Left lung (tissue), 10 donors: ENCODE results near the gene C6orf15. TPM values are rescaled to one million over a fixed set of nuclear protein-coding genes. Genes with fewer than 3 reads are reported as not detected.
A peak's percentile ranks its signal among the peaks of the same experiment; 100 is the strongest.

ENCODE experiments used
- ATAC-seq: fragments of 200-7000 bp; cut with Tn5 transposase; one replicate; pipeline ENCODE4 v1.9.1; 2020; ENCODE audit warnings: moderate library complexity
- DNase-seq, 4 donors: peaks; one replicate each; pipeline ENCODE4 v3.0.0-alpha.2; 2013 to 2020
- H3K27ac ChIP-seq, 2 donors: fragments of 200-600 bp; sonication (generic) in 1 of 2; one replicate each; pipeline versions ENCODE4 v1.5.0 to v1.8.0; 2020 to 2021
- H3K27me3 ChIP-seq, 2 donors: fragments of 200-600 bp; sonication (generic) in 1 of 2; one replicate each; pipeline versions ENCODE4 v1.5.0 to v1.8.0; 2020 to 2021
- H3K36me3 ChIP-seq, 2 donors: fragments of 200-600 bp; sonication (generic) in 1 of 2; one replicate each; pipeline versions ENCODE4 v1.5.0 to v1.8.0; 2020 to 2021
- H3K4me1 ChIP-seq, 2 donors: fragments of 200-600 bp; one replicate each; pipeline ENCODE4 v1.8.0; 2021
- H3K4me3 ChIP-seq, 2 donors: fragments of 200-600 bp; sonication (generic) in 1 of 2; one replicate each; pipeline versions ENCODE4 v1.5.0 to v1.8.0; 2020 to 2021; ENCODE audit warnings: mild to moderate bottlenecking in 1 of 2
- H3K9me3 ChIP-seq, 2 donors: fragments of 200-600 bp; sonication (generic) in 1 of 2; one replicate each; pipeline versions ENCODE4 v1.5.0 to v1.8.0; 2020 to 2021
- intact Hi-C, 2 donors: fragments of 100-400 bp; cut with DNase I; formaldehyde crosslinking; loops; one replicate each; pipeline versions ENCODE4 v1.11.2 to v1.14.2; 2022
- polyA plus RNA-seq, 6 donors: library from polyadenylated mRNA; unstranded; fragments of 120-200 nt; gene quantifications; one replicate each; pipeline ENCODE4 v1.2.1, GENCODE V29; 2013; ENCODE audit not compliant: insufficient read length in 6 of 6
- total RNA-seq, 2 donors: library from RNA; stranded (reverse); fragmentation: NEBNext Ultra II Directional; extraction: Animal tissue kit (Norgen Biotek cat#: 25700); gene quantifications; one replicate each; pipeline ENCODE4 v1.2.1, GENCODE V29; 2021
- TF ChIP-seq, protein P1 (sequence below), 2 donors: fragments of 200-600 bp; sonication (generic) in 1 of 2; IDR thresholded peaks; one replicate each; pipeline versions ENCODE4 v1.5.0 to v1.8.0; 2021; ENCODE audit warnings: antibody characterized with exemption in 2 of 2
- donor health status: DM: no; HTN: yes; CAD: no.
- donor health status: DM: no; HTN: no; CAD: no.

The C6orf15 gene
- total and polyA plus RNA-seq, 8 donors, result not detected

DNA sequence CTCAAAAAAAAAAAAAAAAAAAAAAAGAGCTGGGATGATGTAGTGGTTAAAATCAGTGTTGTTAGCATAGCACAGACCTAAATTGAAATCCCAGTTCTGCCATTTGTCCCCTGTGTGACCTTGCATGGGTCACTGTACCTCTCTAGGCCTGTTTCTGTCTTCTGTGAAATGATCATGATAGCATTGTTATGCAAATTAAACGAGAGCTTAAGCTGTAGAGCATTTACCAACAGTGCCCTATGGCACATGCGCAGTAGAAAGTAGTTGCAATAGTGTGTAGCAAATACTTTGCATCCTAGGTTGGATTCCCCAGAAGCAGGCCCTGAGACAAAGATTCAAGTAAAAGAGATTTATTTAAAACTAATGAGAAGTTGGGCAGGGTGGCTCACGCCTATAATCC, 19.2 kb upstream of the C6orf15 start:
- no peak for DNase-seq
- no peaks in the 10 kb centered on the region for H3K36me3 ChIP-seq
- TF ChIP-seq, protein P1, sequence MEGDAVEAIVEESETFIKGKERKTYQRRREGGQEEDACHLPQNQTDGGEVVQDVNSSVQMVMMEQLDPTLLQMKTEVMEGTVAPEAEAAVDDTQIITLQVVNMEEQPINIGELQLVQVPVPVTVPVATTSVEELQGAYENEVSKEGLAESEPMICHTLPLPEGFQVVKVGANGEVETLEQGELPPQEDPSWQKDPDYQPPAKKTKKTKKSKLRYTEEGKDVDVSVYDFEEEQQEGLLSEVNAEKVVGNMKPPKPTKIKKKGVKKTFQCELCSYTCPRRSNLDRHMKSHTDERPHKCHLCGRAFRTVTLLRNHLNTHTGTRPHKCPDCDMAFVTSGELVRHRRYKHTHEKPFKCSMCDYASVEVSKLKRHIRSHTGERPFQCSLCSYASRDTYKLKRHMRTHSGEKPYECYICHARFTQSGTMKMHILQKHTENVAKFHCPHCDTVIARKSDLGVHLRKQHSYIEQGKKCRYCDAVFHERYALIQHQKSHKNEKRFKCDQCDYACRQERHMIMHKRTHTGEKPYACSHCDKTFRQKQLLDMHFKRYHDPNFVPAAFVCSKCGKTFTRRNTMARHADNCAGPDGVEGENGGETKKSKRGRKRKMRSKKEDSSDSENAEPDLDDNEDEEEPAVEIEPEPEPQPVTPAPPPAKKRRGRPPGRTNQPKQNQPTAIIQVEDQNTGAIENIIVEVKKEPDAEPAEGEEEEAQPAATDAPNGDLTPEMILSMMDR (IDR thresholded peaks at IDR 0.05), result no peak
- H3K27ac ChIP-seq, result no peak overlapping the region
- no peak for ATAC-seq
- H3K9me3 ChIP-seq, result no peaks in the 10 kb centered on the region
- intact Hi-C loops, result loop anchor here in 1 of 2 donors (10.0 kb wide), 1 partner anchor 63 kb away; no protein-coding TSS in a partner anchor
- no peak overlapping the region for H3K4me3 ChIP-seq
- no peaks in the 10 kb centered on the region for H3K4me1 ChIP-seq
- H3K27me3 ChIP-seq, result no peaks in the 10 kb centered on the region

DNA sequence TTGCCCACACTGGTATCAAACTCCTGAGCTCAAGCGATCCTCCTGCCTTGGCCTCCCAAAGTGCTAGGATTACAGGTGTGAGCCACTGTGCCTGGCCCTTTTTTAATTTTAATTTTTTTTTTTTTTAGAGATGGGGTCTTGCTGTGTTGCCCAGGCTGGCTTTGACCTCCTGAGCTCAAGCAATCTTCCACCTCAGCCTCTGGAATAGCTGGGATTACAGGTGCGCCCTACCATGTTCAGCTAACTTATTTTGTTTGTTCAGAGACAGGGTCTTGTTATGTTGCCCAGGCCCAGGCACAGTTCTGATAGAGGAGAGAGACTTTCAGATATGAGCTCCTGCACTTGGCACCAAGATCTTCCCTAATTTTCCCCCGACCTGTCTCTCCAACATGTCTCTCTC, 18.4 kb upstream of the C6orf15 start:
- H3K27ac ChIP-seq, result no peak overlapping the region
- H3K9me3 ChIP-seq, result no peaks in the 10 kb centered on the region
- H3K27me3 ChIP-seq, result no peaks in the 10 kb centered on the region
- H3K4me1 ChIP-seq, result no peaks in the 10 kb centered on the region
- H3K36me3 ChIP-seq, result no peaks in the 10 kb centered on the region
- TF ChIP-seq, protein P1 (IDR thresholded peaks at IDR 0.05), result no peak
- intact Hi-C loops, result loop anchor here in 1 of 2 donors (10.0 kb wide), 1 partner anchor 64 kb away; no protein-coding TSS in a partner anchor
- ATAC-seq (no peak), DNase-seq (no peak)
- H3K4me3 ChIP-seq, result no peak overlapping the region

DNA sequence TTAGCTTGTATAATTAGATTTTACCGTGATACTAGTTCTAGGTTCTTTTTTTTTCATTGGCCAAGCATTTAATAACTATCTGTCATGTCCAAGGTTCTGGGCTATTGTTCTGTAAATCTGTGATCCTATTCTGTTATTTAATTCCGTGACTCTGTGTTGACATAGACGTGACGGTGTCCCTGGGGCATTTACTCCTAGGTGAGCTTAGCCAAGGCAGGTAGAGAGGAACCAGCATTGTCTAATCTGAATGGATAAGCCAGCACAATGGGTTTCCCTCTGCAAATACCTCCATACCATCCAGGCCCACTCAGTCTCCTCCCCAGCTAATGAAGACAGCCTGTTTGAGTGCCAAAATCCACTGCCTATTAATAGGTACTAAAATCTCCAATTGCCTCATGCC, 16.8 kb upstream of the C6orf15 start:
- TF ChIP-seq, protein P1 (IDR thresholded peaks at IDR 0.05), result no peak
- ATAC-seq (no peak), DNase-seq (no peak)
- intact Hi-C loops, result no loop called here
- no peaks in the 10 kb centered on the region for H3K36me3 ChIP-seq
- no peak overlapping the region for H3K4me3 ChIP-seq
- peaks cover 0 to 11% of the 10 kb centered on the region in 2 donors for H3K4me1 ChIP-seq
- no peaks in the 10 kb centered on the region for H3K27me3 ChIP-seq
- no peaks in the 10 kb centered on the region for H3K9me3 ChIP-seq
- no peak overlapping the region for H3K27ac ChIP-seq

DNA sequence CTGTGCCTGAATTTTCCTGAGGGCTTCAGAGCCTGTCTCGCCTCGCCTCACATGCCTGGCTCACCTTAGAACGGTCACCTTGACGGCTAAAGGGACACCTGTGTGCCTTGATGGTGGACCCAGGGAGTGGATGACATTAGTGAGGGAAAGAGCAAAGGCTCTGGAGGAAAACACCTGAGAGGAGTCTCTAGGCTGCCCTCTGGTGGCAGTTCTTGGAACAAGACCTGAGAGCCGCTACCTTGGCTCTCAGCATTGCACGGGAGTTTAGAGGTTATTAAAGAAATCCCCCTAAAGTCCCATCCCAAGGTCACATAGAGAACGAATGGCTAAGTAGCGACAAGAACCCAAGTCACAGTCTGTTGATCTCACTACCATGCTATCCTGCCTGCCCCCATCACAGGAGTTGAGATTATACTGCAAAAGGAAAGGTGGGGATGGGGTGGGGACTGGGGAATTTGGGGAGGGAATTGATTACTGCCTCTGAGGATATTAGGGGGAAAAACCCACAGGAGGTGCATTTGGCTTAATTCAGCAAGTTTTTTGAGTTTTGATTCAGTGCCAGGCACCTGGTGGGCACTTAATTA, 15.8 kb upstream of the C6orf15 start:
- Histone ChIP-seq H3K9me3 (no peaks in the 10 kb centered on the region), H3K4me3 (no peak overlapping the region), H3K4me1 (peaks cover 0 to 13% of the 10 kb centered on the region in 2 donors), H3K36me3 (no peaks in the 10 kb centered on the region), H3K27ac (no peak overlapping the region), H3K27me3 (no peaks in the 10 kb centered on the region)
- ATAC-seq (peak; percentile 74), DNase-seq (peak in 2 of 4 donors; percentile 27 to 54)
- TF ChIP-seq, protein P1 (IDR thresholded peaks at IDR 0.05), result peak; percentile 87 to 90
- intact Hi-C loops, result no loop called here

DNA sequence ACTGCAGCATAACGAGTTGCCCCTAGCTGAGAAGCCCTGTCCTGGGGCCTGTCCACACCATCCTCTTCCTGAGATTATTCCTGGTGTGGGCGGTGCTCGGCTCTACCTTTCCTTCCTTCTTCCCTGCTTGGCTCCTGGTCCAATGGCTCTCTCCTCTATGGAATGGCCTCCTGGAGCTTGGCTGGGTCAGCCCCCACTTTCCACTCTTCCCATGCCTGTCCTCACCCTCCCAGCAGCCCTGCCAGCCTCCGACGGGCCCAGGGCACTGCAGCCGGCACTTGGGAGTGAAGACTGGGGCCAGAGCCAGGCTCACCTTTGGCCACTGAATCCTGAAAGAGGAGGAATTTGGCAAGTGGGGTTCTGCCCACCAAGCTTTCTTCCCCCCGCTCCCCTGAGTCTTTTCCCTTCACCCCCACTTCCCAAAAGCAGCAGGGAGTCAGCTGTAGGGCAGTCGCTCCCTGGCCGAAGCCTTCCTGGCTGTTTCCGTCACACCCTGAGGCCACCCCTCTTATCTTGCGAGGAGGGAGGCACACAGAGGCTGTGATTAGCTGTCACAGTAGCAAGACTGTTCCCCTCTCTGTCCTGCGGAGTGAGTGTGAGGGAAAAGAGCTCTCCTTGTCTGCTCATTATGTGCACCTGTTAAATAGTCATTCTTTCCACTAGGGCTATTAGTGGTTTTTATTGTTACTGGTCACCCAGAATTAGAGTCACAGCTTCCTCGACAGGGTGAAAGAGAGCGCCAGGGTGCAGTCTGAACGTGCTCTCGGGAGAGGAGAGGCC, 14.2 kb upstream of the C6orf15 start:
- ATAC-seq (no peak), DNase-seq (peak in 1 of 4 donors; percentile 52)
- H3K4me3 ChIP-seq, result no peak overlapping the region
- TF ChIP-seq, protein P1 (IDR thresholded peaks at IDR 0.05), result no peak
- H3K36me3 ChIP-seq, result no peaks in the 10 kb centered on the region
- intact Hi-C loops, result no loop called here
- no peaks in the 10 kb centered on the region for H3K9me3 ChIP-seq
- H3K4me1 ChIP-seq, result peaks cover 0 to 29% of the 10 kb centered on the region in 2 donors
- H3K27ac ChIP-seq, result peak overlapping the region in 1 of 2 donors; percentile 45
- no peaks in the 10 kb centered on the region for H3K27me3 ChIP-seq
